Measurements from ENCODE around the gene UEVLD.

The UEVLD gene

DNA sequence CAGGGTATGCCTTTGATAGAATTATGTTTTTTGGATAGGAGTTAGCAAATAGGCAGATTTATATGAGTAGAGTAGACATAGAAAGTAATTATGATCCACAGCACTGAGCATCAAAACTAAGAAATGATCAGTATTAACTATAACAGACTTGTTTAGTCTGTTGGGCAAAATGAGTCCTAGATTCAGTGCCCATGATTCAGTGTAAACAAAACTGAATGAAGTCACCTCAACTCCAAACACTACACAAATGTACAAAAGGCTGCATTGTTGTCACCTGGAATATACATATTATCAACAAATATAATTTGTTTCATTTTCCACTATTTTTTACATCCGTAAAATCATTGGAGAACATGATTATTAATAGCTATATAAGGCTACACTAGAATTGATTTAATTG lies 6.7 kb downstream of the UEVLD start:
- DNase-seq (ENCODE audit: low read depth) = no peak

- no peak for DNase-seq (ENCODE audit: low read depth)
These were observed 8.3 kb downstream of the UEVLD start for GRCh38 chr11:18580113-18580766.

- no peak for DNase-seq (ENCODE audit: low read depth)
These were observed 9.4 kb downstream of the UEVLD start for GRCh38 chr11:18578975-18579598.

DNA sequence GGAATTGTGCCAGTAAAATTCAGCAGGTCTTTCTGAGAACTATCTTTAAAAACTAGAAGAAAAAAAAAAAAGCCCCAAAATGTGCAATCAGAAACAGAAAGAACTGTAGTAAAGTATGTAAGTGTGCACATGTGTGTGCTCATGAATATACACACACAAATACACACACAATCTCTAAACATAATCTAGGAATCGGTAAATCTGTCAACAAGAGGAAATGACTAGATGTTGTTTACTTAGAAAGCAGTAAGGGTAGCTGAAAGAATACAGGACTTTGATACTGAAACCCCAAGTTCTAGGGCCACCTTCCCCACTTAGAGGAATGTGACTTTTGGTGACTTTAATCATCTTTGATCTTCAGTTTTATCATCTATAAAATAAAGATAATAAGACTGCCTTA lies 13.2 kb downstream of the UEVLD start:
- no peak for DNase-seq (ENCODE audit: low read depth)

DNA sequence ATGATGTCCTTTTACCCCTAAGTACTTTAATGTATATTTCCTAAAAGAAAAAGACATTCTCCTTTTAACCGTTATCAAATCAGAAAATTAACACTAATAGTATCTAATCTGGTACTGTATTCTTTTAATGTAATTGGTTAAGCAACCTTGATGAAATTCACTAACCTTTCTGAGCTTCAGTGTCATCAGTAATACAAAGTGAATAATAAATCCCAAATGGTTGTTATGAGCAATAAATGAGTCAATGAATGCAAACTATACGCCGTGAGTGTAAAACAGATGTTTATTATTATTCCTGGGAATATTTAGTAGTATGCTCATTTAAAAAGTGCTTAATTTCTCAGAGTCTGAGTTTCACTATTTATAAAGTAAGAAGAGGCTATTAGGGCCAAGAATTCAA lies 21.5 kb downstream of the UEVLD start:
- DNase-seq (ENCODE audit: low read depth) = no peak

- DNase-seq (ENCODE audit: low read depth) = no peak
These were observed 22.1 kb downstream of the UEVLD start for GRCh38 chr11:18566406-18566805.

GRCh38 chr11:18564149-18564548 lies 24.4 kb downstream of the UEVLD start:
- DNase-seq (ENCODE audit: low read depth) = no peak

DNA sequence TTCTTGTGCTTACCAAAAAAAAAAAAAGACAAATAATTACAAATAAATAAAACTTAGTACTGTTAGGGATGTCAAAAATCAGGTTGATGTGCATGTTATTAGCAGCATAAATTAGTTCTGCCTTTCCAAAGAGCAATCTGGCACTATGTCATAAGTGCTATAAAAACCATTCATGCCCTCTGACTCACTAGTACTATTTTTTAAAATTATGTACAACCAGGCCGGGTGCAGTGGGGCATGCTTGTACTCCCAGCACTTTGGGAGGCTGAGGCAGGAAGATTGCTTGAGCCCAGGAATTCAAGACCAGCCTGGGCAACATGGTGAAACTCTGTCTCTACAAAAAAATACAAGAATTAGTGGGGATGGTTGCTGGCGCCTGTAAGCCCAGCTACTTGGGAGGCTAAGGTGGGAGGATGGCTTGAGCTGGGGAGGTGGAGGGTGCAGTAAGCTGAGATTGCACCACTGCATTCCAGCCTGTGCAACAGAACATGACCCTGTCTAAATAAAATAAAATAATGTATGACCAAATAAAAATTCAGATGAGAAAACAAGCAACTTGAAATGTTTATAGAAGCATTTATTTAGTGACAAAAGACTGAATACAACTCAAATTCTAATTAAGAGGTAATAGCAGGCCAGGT lies 25.3 kb downstream of the UEVLD start:
- DNase-seq (ENCODE audit: low read depth) = no peak

GRCh38 chr11:18548001-18548400 lies 40.5 kb downstream of the UEVLD start:
- DNase-seq (ENCODE audit: low read depth) = no peak

- DNase-seq (ENCODE audit: low read depth) = no peak
These were observed 48.1 kb downstream of the UEVLD start for GRCh38 chr11:18540207-18541009.

- no peak for DNase-seq (ENCODE audit: low read depth)
These were observed 52.3 kb downstream of the UEVLD start for GRCh38 chr11:18536209-18536608.

- no peak for DNase-seq (ENCODE audit: low read depth)
These were observed 54.3 kb downstream of the UEVLD start for GRCh38 chr11:18534245-18534644.

GRCh38 chr11:18533365-18533764 lies 55.2 kb downstream of the UEVLD start:
- DNase-seq (ENCODE audit: low read depth) = no peak

GRCh38 chr11:18527512-18527911 lies 61.0 kb downstream of the UEVLD start:
- DNase-seq (ENCODE audit: low read depth) = no peak

DNA sequence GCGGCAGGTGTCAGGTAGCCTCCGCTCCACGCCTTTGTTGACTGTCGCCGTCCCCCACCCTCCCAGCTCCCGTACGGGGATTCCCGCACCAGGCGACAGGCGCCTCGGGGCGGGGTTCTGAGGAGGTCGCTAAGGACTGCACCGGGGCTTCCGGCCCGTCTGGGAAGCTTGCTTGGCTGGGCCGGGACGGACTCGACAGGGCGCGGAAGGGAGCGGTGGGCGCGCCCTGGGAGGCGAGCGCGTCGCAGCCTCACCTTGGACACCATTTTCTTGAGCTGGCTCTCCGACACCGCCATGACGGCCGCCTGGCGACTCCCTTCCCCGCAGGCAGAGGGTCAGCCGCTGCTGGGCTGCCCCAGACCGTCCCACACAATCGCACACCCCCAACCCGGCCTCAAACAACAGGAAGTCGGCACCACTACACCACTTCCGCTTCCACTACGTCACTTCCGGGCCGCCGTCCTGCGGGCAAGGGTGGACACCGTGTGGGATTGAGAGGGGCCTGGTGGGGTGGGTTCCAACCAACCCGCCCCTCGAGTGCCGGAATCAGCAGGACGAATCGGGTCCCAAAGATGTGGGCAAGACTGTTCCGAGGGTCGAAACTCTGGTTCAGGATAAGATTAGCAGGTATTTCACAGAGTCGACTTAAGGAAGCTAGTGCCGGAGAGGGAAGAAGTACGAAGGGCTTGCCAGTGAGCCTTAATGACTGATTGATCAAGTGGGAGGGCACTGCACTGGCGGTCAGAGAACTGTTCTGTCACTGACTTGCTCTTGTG lies 61.8 kb downstream of the UEVLD start, which contains the start of gene TSG101:
Gene TSG101 (minus strand): TSS at position 422 of the 776 bp plus-strand sequence. CDS start 126 bp downstream, at position 296.
- peak; percentile 91 for DNase-seq (ENCODE audit: low read depth)

- DNase-seq (ENCODE audit: low read depth) = no peak
These were observed 62.4 kb downstream of the UEVLD start for GRCh38 chr11:18526130-18526520.

DNA sequence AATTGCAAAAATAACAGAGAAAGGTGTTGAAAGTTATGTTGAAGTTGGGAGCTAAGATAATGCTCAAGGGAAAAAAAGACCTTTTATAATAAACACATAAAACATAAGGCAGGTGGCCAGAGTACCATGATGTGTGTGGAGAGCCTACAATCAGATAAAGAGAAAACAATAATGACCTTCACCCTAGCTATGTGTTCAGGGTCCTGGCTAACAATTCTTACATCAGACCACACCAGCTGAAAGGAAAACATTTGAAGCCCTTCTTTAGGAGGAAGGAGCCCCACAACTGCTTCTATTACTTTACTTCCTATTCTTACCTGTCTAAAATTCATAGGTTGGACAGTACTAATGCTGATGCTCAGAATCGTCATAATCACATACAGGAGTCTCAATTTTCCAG lies 64.3 kb downstream of the UEVLD start:
- no peak for DNase-seq (ENCODE audit: low read depth)

GRCh38 chr11:18523084-18523483 lies 65.5 kb downstream of the UEVLD start:
- DNase-seq (ENCODE audit: low read depth) = no peak

DNA sequence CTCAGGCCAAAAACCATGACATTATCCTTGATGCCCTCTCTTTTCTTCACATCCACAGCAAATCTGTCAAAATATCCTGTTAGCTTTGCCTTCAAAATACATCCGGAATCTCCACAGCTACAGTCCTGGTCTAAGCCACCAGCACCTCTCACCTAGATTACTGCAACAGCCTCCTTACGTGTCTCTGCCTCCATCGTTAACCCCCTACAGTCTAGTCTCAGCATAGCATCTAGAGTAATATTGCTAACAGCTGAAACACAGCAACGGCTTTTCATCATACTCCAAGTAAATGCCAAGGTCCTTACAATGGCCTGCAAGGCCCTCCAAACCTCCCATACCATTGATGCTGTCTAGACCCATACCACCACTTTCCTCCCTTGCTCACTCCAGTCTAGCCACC lies 66.1 kb downstream of the UEVLD start:
- DNase-seq (ENCODE audit: low read depth) = no peak

- DNase-seq (ENCODE audit: low read depth) = no peak
These were observed 67.4 kb downstream of the UEVLD start for GRCh38 chr11:18521122-18521521.

DNA sequence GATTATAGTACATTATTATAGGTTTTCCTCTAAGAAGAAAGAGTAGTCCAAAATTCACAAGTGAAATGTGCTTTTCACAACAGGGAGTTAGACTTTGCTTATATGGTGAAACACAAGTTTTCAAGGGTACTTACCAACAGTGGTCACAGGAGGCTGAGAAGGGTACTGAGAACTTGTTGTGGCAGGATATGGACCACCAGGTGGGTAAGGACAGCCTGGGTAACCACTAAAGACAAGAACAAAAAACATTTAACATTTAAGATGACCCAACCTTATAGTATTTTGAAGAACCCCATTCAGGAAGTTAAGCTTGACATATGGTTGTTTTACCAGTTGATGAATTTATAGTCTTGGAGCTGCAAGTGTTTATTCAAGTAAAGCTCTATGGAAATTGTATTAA lies 86.2 kb downstream of the UEVLD start:
- no peak for DNase-seq (ENCODE audit: low read depth)

DNA sequence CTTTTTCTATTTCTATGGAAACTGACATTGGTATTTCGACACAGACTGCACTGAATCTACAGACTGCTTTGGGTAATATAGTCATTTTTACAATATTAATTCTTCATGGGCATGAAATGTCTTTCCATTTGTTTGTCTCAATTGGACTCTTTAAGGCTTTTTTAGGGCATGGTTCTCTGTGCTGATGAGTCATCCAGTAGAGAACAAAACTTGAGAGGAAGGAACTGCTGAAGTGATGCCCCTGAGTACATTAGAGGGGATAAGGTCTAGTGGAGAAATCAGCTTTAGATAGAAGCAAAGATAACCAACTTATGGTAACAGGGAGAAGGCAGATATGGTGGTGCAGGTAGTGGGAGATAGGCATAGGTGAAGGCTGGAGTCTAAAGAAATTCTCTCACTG lies 86.9 kb downstream of the UEVLD start:
- no peak for DNase-seq (ENCODE audit: low read depth)
